H1 (cell line): Measurements from ENCODE around the gene FBXO28. TPM values are rescaled to one million over a fixed set of nuclear protein-coding genes. Genes with fewer than 3 reads are reported as not detected.

Experiments used
- CTCF ChIA-PET: fragments of 300-600 bp; sonication (Branson Sonifier 250); formaldehyde crosslinking; loops from one replicate; lab custom pipeline; 2021; ENCODE audit not compliant: partially characterized antibody; lab: Charles Lee
- POLR2A ChIA-PET: fragments of 300-600 bp; sonication (Branson Sonifier 250); formaldehyde crosslinking; loops from one replicate; lab custom pipeline; 2021; ENCODE audit warnings: inconsistent platforms; ENCODE audit not compliant: partially characterized antibody; lab: Charles Lee
- DNase-seq, 2 experiments: peaks; one replicate each; pipeline versions ENCODE4 v3.0.0 to v3.0.0-alpha.2; 2010 to 2022; ENCODE audit warnings: low spot score in 2 of 2, low read depth in 1 of 2, mixed read lengths in 1 of 2
- FAIRE-seq: peaks from 2 replicates; lab custom pipeline; 2011; peaks lifted over from hg19 to GRCh38; lab: Jason Lieb, UNC
- H2AFZ ChIP-seq: 2 replicates; pipeline ENCODE4 v1.8.1; 2012; ENCODE audit warnings: low read length, inconsistent platforms
- H2AK5ac ChIP-seq: 2 replicates; pipeline ENCODE4 v1.6.1; 2013; ENCODE audit warnings: low read depth, low read length
- H2BK120ac ChIP-seq: replicated peaks from 2 replicates; pipeline ENCODE3; 2013; ENCODE audit warnings: low read depth, low read length, inconsistent platforms
- H2BK12ac ChIP-seq: 2 replicates; pipeline ENCODE4 v1.6.1; 2013; ENCODE audit warnings: low read depth, low read length
- H2BK15ac ChIP-seq: 2 replicates; pipeline ENCODE4 v1.6.1; 2013; ENCODE audit warnings: low read length
- H2BK20ac ChIP-seq: 2 replicates; pipeline ENCODE4 v1.6.1; 2013; ENCODE audit warnings: low read length
- H2BK5ac ChIP-seq: 2 replicates; pipeline ENCODE4 v1.6.1; 2013; ENCODE audit warnings: low read depth, low read length
- H3K14ac ChIP-seq: 2 replicates; pipeline ENCODE4 v1.6.1; 2013; ENCODE audit warnings: inconsistent platforms; ENCODE audit not compliant: insufficient read length
- H3K18ac ChIP-seq: 2 replicates; pipeline ENCODE4 v1.6.1; 2013; ENCODE audit warnings: low read length; ENCODE audit errors: extremely low read depth
- H3K23ac ChIP-seq: 2 replicates; pipeline ENCODE4 v1.6.1; 2013; ENCODE audit warnings: inconsistent platforms; ENCODE audit not compliant: insufficient read length
- H3K23me2 ChIP-seq: 2 replicates; pipeline ENCODE4 v1.6.1; 2013; ENCODE audit warnings: low read depth, low read length
- H3K27ac ChIP-seq: 2 replicates; pipeline ENCODE4 v1.6.1; 2011; ENCODE audit warnings: low read depth, low read length, inconsistent platforms
- H3K27me3 ChIP-seq, 4 experiments: replicated peaks in 1 of 4; 1 replicate in 1 of 4; 2 replicates in 3 of 4; pipeline versions ENCODE4 v1.6.1 to v1.8.1; 2011 to 2013; ENCODE audit warnings: low read length in 3 of 4, mild to moderate bottlenecking in 3 of 4, inconsistent platforms in 2 of 4, mixed read lengths in 2 of 4, moderate library complexity in 1 of 4; ENCODE audit not compliant: control insufficient read depth in 3 of 4, insufficient read depth in 3 of 4; ENCODE audit errors: extremely low read depth in 1 of 4
- H3K36me3 ChIP-seq, 4 experiments: 2 replicates each; pipeline versions ENCODE4 v1.6.1 to v1.8.1; 2011 to 2013; ENCODE audit warnings: mild to moderate bottlenecking in 4 of 4, low read length in 3 of 4, moderate library complexity in 2 of 4, control low read depth in 1 of 4, inconsistent platforms in 1 of 4; ENCODE audit not compliant: insufficient read depth in 4 of 4, control insufficient read depth in 2 of 4
- H3K4ac ChIP-seq: replicated peaks from 2 replicates; pipeline ENCODE3; 2013; ENCODE audit warnings: low read length, low read depth, mixed read lengths, inconsistent platforms; ENCODE audit not compliant: insufficient read length
- H3K4me1 ChIP-seq, 4 experiments: replicated peaks in 1 of 4; 1 replicate in 1 of 4; 2 replicates in 3 of 4; pipeline versions ENCODE4 v1.6.1 to v1.8.1; 2011 to 2013; ENCODE audit warnings: low read length in 3 of 4, inconsistent platforms in 2 of 4, mixed read lengths in 1 of 4; ENCODE audit not compliant: insufficient read depth in 4 of 4, control insufficient read depth in 3 of 4
- H3K4me2 ChIP-seq, 2 experiments: 2 replicates each; pipeline versions ENCODE4 v1.6.1 to v1.8.1; 2011 to 2013; ENCODE audit warnings: low read depth in 2 of 2, low read length in 2 of 2, control low read depth in 1 of 2, inconsistent platforms in 1 of 2, mild to moderate bottlenecking in 1 of 2; ENCODE audit not compliant: insufficient read depth in 1 of 2
- H3K4me3 ChIP-seq, 4 experiments: fragments of 200-600, 300-600 bp in 1 of 4; sonication (generic), shearing (Covaris generic), sonication (Bioruptor Twin) in 1 of 4; 2 replicates each; pipeline versions ENCODE4 v1.5.1 to v1.8.1; 2011 to 2016; ENCODE audit warnings: low read length in 4 of 4, low read depth in 3 of 4, control low read depth in 2 of 4, inconsistent platforms in 2 of 4, mild to moderate bottlenecking in 2 of 4, mixed read lengths in 1 of 4, moderate library complexity in 1 of 4; ENCODE audit not compliant: insufficient read depth in 2 of 4; ENCODE audit errors: extremely low read depth in 1 of 4
- H3K56ac ChIP-seq: replicated peaks from 2 replicates; pipeline ENCODE3; 2013; ENCODE audit warnings: low read depth, mild to moderate bottlenecking, mixed read lengths, low read length, inconsistent platforms; ENCODE audit not compliant: insufficient read length
- H3K79me1 ChIP-seq: 2 replicates; pipeline ENCODE4 v1.6.1; 2013; ENCODE audit warnings: low read depth, low read length, control low read depth
- H3K79me2 ChIP-seq, 2 experiments: 2 replicates each; pipeline versions ENCODE4 v1.6.1 to v1.8.1; 2012 to 2013; ENCODE audit warnings: low read length in 2 of 2, mild to moderate bottlenecking in 2 of 2, inconsistent platforms in 1 of 2; ENCODE audit not compliant: insufficient read depth in 2 of 2, control insufficient read depth in 1 of 2
- H3K9ac ChIP-seq, 4 experiments: replicated peaks in 1 of 4; 1 replicate in 1 of 4; 2 replicates in 3 of 4; pipeline versions ENCODE4 v1.6.1 to v1.8.1; 2011 to 2013; ENCODE audit warnings: low read depth in 3 of 4, low read length in 3 of 4, control low read depth in 2 of 4, mild to moderate bottlenecking in 2 of 4, moderate library complexity in 2 of 4, inconsistent platforms in 1 of 4; ENCODE audit errors: extremely low read depth in 1 of 4
- H3K9me3 ChIP-seq, 2 experiments: 2 replicates each; pipeline versions ENCODE4 v1.6.1 to v1.8.1; 2012 to 2013; ENCODE audit warnings: mild to moderate bottlenecking in 2 of 2, moderate library complexity in 2 of 2, control low read depth in 1 of 2, inconsistent platforms in 1 of 2, low read depth in 1 of 2, low read length in 1 of 2, mixed read lengths in 1 of 2; ENCODE audit not compliant: insufficient read depth in 2 of 2
- H4K20me1 ChIP-seq, 2 experiments: replicated peaks in 1 of 2; 2 replicates each; pipeline versions ENCODE3 to v1.8.1; 2011 to 2013; ENCODE audit warnings: inconsistent platforms in 2 of 2, low read length in 2 of 2, mild to moderate bottlenecking in 1 of 2; ENCODE audit not compliant: insufficient read depth in 2 of 2, control insufficient read depth in 1 of 2
- H4K5ac ChIP-seq: 2 replicates; pipeline ENCODE4 v1.6.1; 2013; ENCODE audit warnings: low read length, low read depth, mixed read lengths, inconsistent platforms; ENCODE audit not compliant: insufficient read length
- H4K8ac ChIP-seq: 2 replicates; pipeline ENCODE4 v1.8.0; 2013; ENCODE audit warnings: mild to moderate bottlenecking, moderate library complexity, low read length, inconsistent platforms; ENCODE audit not compliant: insufficient read depth; ENCODE audit errors: extremely low read depth
- H4K91ac ChIP-seq: replicated peaks from 2 replicates; pipeline ENCODE3; 2013; ENCODE audit warnings: low read length, mixed read lengths, inconsistent platforms; ENCODE audit not compliant: insufficient read length
- BCL11A ChIP-seq, 2 experiments: IDR thresholded peaks; one replicate each; pipeline ENCODE4 v1.6.1; 2011; ENCODE audit warnings: low read depth in 2 of 2, low read length in 2 of 2, mild to moderate bottlenecking in 2 of 2
- CBX5 ChIP-seq: fragments of 300-800, 300-1000 bp; sonication (generic); IDR thresholded peaks from 2 replicates; pipeline ENCODE4 v1.7.1; 2016; ENCODE audit warnings: antibody characterized with exemption, low read length, low read depth
- CBX8 ChIP-seq: fragments of 300-800, 300-1000 bp; sonication (generic); IDR thresholded peaks from 2 replicates; pipeline ENCODE4 v1.7.1; 2016; ENCODE audit warnings: low read depth, low read length, borderline replicate concordance
- CHD1 ChIP-seq: IDR thresholded peaks from 2 replicates; pipeline ENCODE4 v1.6.1; 2012; ENCODE audit warnings: low read depth, low read length, improper control_type of control experiment
- FOSL1 ChIP-seq: IDR thresholded peaks from 2 replicates; pipeline ENCODE4 v1.6.1; 2011; ENCODE audit warnings: mild to moderate bottlenecking, low read depth, low read length, moderate library complexity; ENCODE audit not compliant: insufficient read depth
- HDAC6 ChIP-seq: IDR thresholded peaks from one replicate; pipeline ENCODE4 v1.7.1; 2012; ENCODE audit warnings: low read depth, mild to moderate bottlenecking, inconsistent platforms, low read length, moderate library complexity
- JUND ChIP-seq: IDR thresholded peaks from 2 replicates; pipeline ENCODE4 v1.6.1; 2011; ENCODE audit warnings: mild to moderate bottlenecking, improper control_type of control experiment, low read length
- MAX ChIP-seq: IDR thresholded peaks from 2 replicates; pipeline ENCODE4 v1.6.1; 2012; ENCODE audit warnings: inconsistent platforms
- RFX5 ChIP-seq: IDR thresholded peaks from 2 replicates; pipeline ENCODE4 v1.6.1; 2011; ENCODE audit warnings: low read depth, low read length, improper control_type of control experiment, borderline replicate concordance
- SIX5 ChIP-seq: IDR thresholded peaks from 2 replicates; pipeline ENCODE4 v1.6.1; 2011; ENCODE audit warnings: mild to moderate bottlenecking, low read depth, low read length
- SP1 ChIP-seq: IDR thresholded peaks from 2 replicates; pipeline ENCODE4 v1.6.1; 2011; ENCODE audit warnings: low read depth, low read length
- TBP ChIP-seq: IDR thresholded peaks from 2 replicates; pipeline ENCODE4 v1.6.1; 2011; ENCODE audit warnings: low read depth, low read length, improper control_type of control experiment
- TCF12 ChIP-seq: IDR thresholded peaks from 2 replicates; pipeline ENCODE4 v1.6.1; 2011; ENCODE audit warnings: low read depth, mild to moderate bottlenecking, low read length
- WGBS, 2 experiments: shearing (Covaris generic) in 1 of 2; methylation state at CpG; one replicate each; pipeline versions ENCODE4 v1.1.6 to v1.1.7; 2013 to 2015; ENCODE audit warnings: low lambda C conversion rate in 2 of 2, mixed read lengths in 2 of 2, inconsistent platforms in 1 of 2, low coverage in 1 of 2, missing lambda C conversion rate in 1 of 2; ENCODE audit not compliant: insufficient replicate concordance in 2 of 2, insufficient coverage in 1 of 2, insufficient read length in 1 of 2; ENCODE audit errors: extremely low coverage in 1 of 2, missing lambda C conversion rate in 1 of 2; 5-methylcytosine and 5-hydroxymethylcytosine counted together
- polyA plus RNA-seq, 7 experiments: library from polyadenylated mRNA; depleted of rRNA in 3 of 7; stranded (reverse) in 5 of 7; unstranded in 2 of 7; fragments of >200 nt in 5 of 7; fragments of 200-250 nt in 2 of 7; gene quantifications; 1 replicate in 5 of 7; 2 replicates in 1 of 7; 4 replicates in 1 of 7; pipeline versions ENCODE4 v1.2.1 to v1.2.3, GENCODE V29; 2011 to 2013; ENCODE audit warnings: missing spikeins in 2 of 7, mixed read lengths in 2 of 7
- total RNA-seq: library from RNA; stranded (reverse); fragmentation: NEBNext Ultra II Directional; extraction: Animal tissue kit (Norgen Biotek cat#: 25700); gene quantifications from 2 replicates; pipeline ENCODE4 v1.2.1, GENCODE V29; 2021
- TF ChIP-seq, protein P1 (sequence below): IDR thresholded peaks from 2 replicates; pipeline ENCODE4 v1.6.1; 2011; ENCODE audit warnings: low read length, improper control_type of control experiment

Gene FBXO28
- total and polyA plus RNA-seq, 2 of the 8 experiments (the other 6 are each of a cell fraction or from before 2014, with no cell fraction given) = 10.3 to 42.5 TPM

- no peak overlapping the region for H4K91ac ChIP-seq
- H3K4me3 ChIP-seq = no peak overlapping the region
- 95% methylated on average over 1 of the region's 1 CpG; no CpG with 5 or more reads in 1 of the 2 experiments for WGBS, 2 experiments
- no peaks in the 10 kb centered on the region for H3K9me3 ChIP-seq
- no peak overlapping the region for H3K23ac ChIP-seq
- no peak overlapping the region for H2BK20ac ChIP-seq
- H3K36me3 ChIP-seq = no peaks in the 10 kb centered on the region
- no peaks in the 10 kb centered on the region; the same call in 1 of the 2 replicates for H3K23me2 ChIP-seq
- H3K27me3 ChIP-seq = no peaks in the 10 kb centered on the region
- no peak overlapping the region for H3K9ac ChIP-seq
- no peaks in the 10 kb centered on the region for H4K20me1 ChIP-seq
- H3K27ac ChIP-seq = no peak overlapping the region
- no peak overlapping the region for H2BK120ac ChIP-seq
- H3K79me1 ChIP-seq = no peaks in the 10 kb centered on the region
- H3K4ac ChIP-seq = no peak overlapping the region
- H2AFZ ChIP-seq = no peak overlapping the region
- no peak overlapping the region for H3K14ac ChIP-seq
- H3K4me2 ChIP-seq = no peak overlapping the region
- H4K8ac ChIP-seq = no peak overlapping the region
- H3K18ac ChIP-seq = no peak overlapping the region
- no peak overlapping the region for H2AK5ac ChIP-seq
- no peak overlapping the region for H3K56ac ChIP-seq
- ChIA-PET POLR2A (interaction anchor here (1.3 kb wide), 1 partner anchor 29 kb away, joined by 3 read pairs; no protein-coding TSS in a partner anchor), CTCF (interaction anchor here (0.6 to 1.6 kb wide), 2 partner anchors 19 to 218 kb away, joined by 3 read pairs; no protein-coding TSS in a partner anchor)
- H2BK15ac ChIP-seq = no peak overlapping the region
- H3K4me1 ChIP-seq = peaks cover 0 to 4% (median 2%) of the 10 kb centered on the region in 4 experiments; a peak in 1 of 7 replicates
- H2BK12ac ChIP-seq = no peak overlapping the region
- no peak overlapping the region for H2BK5ac ChIP-seq
- no peak for DNase-seq
- peaks cover 3 to 10% of the 10 kb centered on the region in 2 experiments; a peak in 3 of 4 replicates for H3K79me2 ChIP-seq
- no peak overlapping the region for H4K5ac ChIP-seq
- no peak for FAIRE-seq
- TF ChIP-seq TBP (no peak), BCL11A (IDR thresholded peaks at IDR 0.05; ENCODE audit: low read depth in 2 of 2, low read length in 2 of 2) (no peak), TCF12 (no peak), JUND (no peak), CBX5 (no peak), RFX5 (no peak), CBX8 (no peak), MAX (no peak), HDAC6 (no peak), CHD1 (no peak), FOSL1 (no peak), SIX5 (no peak), SP1 (no peak)
- TF ChIP-seq, protein P1, sequence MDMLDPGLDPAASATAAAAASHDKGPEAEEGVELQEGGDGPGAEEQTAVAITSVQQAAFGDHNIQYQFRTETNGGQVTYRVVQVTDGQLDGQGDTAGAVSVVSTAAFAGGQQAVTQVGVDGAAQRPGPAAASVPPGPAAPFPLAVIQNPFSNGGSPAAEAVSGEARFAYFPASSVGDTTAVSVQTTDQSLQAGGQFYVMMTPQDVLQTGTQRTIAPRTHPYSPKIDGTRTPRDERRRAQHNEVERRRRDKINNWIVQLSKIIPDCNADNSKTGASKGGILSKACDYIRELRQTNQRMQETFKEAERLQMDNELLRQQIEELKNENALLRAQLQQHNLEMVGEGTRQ = no peak
These were observed 3.9 kb upstream of the FBXO28 start for GRCh38 chr1:224109981-224110380.
